NB4 (cell line): ENCODE measurements around the gene LMTK2.

Experiments
- DNase-seq: peaks from one replicate; pipeline ENCODE4 v3.0.0; 2010; ENCODE audit warnings: low read depth
- H3K4me3 ChIP-seq: one replicate; pipeline ENCODE4 v1.5.1; 2011; ENCODE audit warnings: mild to moderate bottlenecking, low read depth, low read length, moderate library complexity
- CTCF ChIP-seq: IDR thresholded peaks from one replicate; pipeline ENCODE4 v1.5.1; 2012; ENCODE audit warnings: low read depth, low read length
- MYC ChIP-seq: IDR thresholded peaks from 2 replicates; pipeline ENCODE4 v1.6.1; 2011; ENCODE audit warnings: low read depth, low read length
- POLR2A ChIP-seq: IDR thresholded peaks from 2 replicates; pipeline ENCODE4 v1.6.1; 2011; ENCODE audit warnings: mild to moderate bottlenecking; ENCODE audit not compliant: insufficient read length; ENCODE audit errors: extremely low read depth
- TF ChIP-seq, protein P1 (sequence below): IDR thresholded peaks from 2 replicates; pipeline ENCODE4 v1.6.1; 2011; ENCODE audit warnings: low read depth, low read length

The LMTK2 gene

DNA sequence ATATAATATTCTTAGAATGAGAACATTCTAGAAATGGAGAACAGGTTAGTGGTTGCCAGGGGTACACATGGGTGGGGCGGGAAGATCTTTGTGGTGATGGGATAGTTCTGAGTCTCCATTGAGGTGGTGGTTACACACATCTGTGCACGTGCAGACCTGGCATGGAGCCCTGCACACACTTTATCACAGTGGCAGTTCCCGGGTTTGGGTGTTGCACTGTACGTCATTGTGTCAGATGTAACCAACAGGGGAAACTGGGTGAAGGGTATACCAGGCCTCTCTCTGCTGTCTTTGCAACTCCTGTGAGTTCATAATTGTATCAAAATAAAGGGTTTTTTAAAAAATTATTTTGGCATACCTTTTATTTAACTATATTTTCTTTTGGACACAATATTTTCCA lies 51.1 kb downstream of the LMTK2 start:
- TF ChIP-seq MYC, result no peak
- H3K4me3 ChIP-seq, result no peak overlapping the region
- no peak for DNase-seq

DNA sequence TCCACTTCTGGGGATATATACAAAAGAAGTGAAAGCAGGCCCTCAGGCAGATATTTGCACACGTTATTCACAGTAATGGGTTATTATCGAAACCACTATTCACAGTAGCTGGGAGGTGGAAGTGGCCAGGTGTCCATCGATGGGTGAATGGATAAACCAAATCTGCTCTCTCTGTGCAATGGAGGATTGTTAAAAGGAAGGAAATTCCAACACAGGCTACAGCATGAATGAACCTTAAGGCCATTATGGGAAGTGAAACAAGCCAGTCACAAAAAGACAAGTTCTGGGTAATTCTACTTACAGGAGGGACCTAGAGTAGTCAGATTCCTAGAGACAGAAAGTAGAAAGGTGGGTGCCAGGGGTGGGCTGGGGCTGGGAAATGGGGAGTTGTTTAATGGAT lies 56.1 kb downstream of the LMTK2 start:
- no peak overlapping the region for H3K4me3 ChIP-seq
- DNase-seq, result no peak
- TF ChIP-seq, protein P1, sequence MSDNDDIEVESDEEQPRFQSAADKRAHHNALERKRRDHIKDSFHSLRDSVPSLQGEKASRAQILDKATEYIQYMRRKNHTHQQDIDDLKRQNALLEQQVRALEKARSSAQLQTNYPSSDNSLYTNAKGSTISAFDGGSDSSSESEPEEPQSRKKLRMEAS, result no peak
- TF ChIP-seq MYC (no peak), CTCF (no peak), POLR2A (no peak)

- no peak overlapping the region for H3K4me3 ChIP-seq
- no peak for DNase-seq
- TF ChIP-seq MYC (no peak), POLR2A (no peak), CTCF (no peak)
- TF ChIP-seq, protein P1, result no peak
Measured at GRCh38 chr7:98163269-98163668, 56.6 kb downstream of the LMTK2 start.

- no peak for DNase-seq
- H3K4me3 ChIP-seq, result no peak overlapping the region
- TF ChIP-seq CTCF, result no peak
- TF ChIP-seq, protein P1, result no peak
- TF ChIP-seq POLR2A, result no peak
- no peak for TF ChIP-seq MYC
Measured at GRCh38 chr7:98163704-98164494, 57.2 kb downstream of the LMTK2 start.

- peak; percentile 51 for DNase-seq
- TF ChIP-seq CTCF, result peak; percentile 83
- TF ChIP-seq, protein P1, result no peak
Measured at GRCh38 chr7:98165827-98166667, 59.4 kb downstream of the LMTK2 start.

GRCh38 chr7:98166668-98166970 lies 60.0 kb downstream of the LMTK2 start:
- no peak for DNase-seq
- H3K4me3 ChIP-seq, result no peak overlapping the region
- TF ChIP-seq, protein P1, result no peak
- TF ChIP-seq POLR2A (no peak), MYC (no peak), CTCF (no peak)

More at GRCh38 chr7:98165827-98166667, 59.4 kb downstream of the LMTK2 start:
- H3K4me3 ChIP-seq, result no peak overlapping the region
